Activated T-helper 2 cell treated with anti-CD3 and anti-CD28 coated beads, Interferon-gamma antibody, Interleukin-2, Interleukin-4, amounts not matched to agents 10 μg/mL and 5 μg/mL and 100 μg/mL, durations not matched to agents 14 hours and 24 hours and 36 hours (primary cell): Measurements from ENCODE around the gene INSL6. TPM values are rescaled to one million over a fixed set of nuclear protein-coding genes. Genes with fewer than 3 reads are reported as not detected.
A peak's percentile ranks its signal among the peaks of the same experiment; 100 is the strongest.
"Not testable (repeated sequence)": the region's sequence is repeated elsewhere in the genome, so short reads cannot be mapped to it uniquely, and the experiment has no call there.

ENCODE experiments used
- DNase-seq: peaks from one replicate; pipeline ENCODE4 v3.0.0; 2021; ENCODE audit warnings: low spot score
- H3K27ac Mint-ChIP-seq: one replicate; pipeline ENCODE4 v1.8.0; 2021; ENCODE audit warnings: mixed read lengths
- H3K27me3 Mint-ChIP-seq: one replicate; pipeline ENCODE4 v1.8.0; 2021; ENCODE audit warnings: low read depth, mixed read lengths
- H3K36me3 Mint-ChIP-seq: one replicate; pipeline ENCODE4 v1.8.0; 2021; ENCODE audit warnings: low read depth, mixed read lengths
- H3K4me1 Mint-ChIP-seq: one replicate; pipeline ENCODE4 v1.8.0; 2021; ENCODE audit warnings: low read depth, mixed read lengths
- H3K4me3 Mint-ChIP-seq: one replicate; pipeline ENCODE4 v1.8.0; 2021; ENCODE audit warnings: low read depth, mild to moderate bottlenecking, moderate library complexity, mixed read lengths
- H3K9me3 Mint-ChIP-seq: one replicate; pipeline ENCODE4 v1.8.0; 2021; ENCODE audit warnings: mixed read lengths
- intact Hi-C: fragments of 100-400 bp; cut with micrococcal nuclease; formaldehyde crosslinking; loops from one replicate; pipeline ENCODE4 v1.15.1; 2023
- total RNA-seq: library from RNA; stranded (reverse); gene quantifications from 2 replicates; pipeline ENCODE4 v1.2.3, GENCODE V29; 2022

INSL6 gene, protein sequence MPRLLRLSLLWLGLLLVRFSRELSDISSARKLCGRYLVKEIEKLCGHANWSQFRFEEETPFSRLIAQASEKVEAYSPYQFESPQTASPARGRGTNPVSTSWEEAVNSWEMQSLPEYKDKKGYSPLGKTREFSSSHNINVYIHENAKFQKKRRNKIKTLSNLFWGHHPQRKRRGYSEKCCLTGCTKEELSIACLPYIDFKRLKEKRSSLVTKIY
- not detected in 2 replicates for total RNA-seq

DNA sequence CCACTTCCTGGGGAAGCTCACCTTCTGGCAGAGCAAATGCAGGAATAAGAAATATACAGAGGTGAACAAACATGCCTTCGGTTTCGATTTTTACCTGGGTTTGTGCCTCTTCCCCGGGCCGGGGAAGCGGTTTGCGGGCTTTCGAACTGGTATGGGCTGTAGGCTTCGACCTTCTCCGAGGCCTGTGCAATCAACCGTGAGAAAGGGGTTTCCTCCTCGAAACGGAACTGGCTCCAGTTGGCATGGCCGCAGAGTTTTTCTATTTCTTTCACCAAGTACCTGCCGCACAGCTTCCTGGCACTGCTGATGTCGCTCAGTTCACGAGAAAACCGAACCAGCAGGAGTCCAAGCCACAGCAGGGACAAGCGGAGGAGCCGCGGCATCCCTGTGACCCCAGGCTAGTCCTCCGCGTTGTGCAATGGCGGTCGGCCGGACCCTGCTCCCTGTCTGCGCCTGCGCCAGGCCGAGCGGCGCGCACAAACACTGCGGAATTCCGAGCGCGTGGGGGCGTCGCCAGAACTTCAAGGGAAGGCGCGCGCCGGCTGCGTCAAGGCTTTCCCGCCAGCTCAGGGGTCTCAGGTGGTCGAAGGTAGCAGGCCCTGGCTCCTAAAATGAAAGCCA is at the start of gene INSL6:
Gene INSL6, minus strand, starts transcription at position 420 of the 621 bp plus-strand sequence. Its CDS starts 37 bp downstream, at position 383.
- Mint-ChIP-seq H3K27ac (no peak within 1 kb of the TSS), H3K9me3 (peaks cover 5% of the 10 kb centered on the region), H3K4me1 (peaks cover 22% of the 10 kb centered on the region), H3K36me3 (no peaks in the 10 kb centered on the region), H3K4me3 (no peak within 1 kb of the TSS), H3K27me3 (peaks cover 13% of the 10 kb centered on the region)
- intact Hi-C loops = loop anchor here (5.0 kb wide), 1 partner anchor 428 kb away; no protein-coding TSS in a partner anchor
- no peak for DNase-seq

DNA sequence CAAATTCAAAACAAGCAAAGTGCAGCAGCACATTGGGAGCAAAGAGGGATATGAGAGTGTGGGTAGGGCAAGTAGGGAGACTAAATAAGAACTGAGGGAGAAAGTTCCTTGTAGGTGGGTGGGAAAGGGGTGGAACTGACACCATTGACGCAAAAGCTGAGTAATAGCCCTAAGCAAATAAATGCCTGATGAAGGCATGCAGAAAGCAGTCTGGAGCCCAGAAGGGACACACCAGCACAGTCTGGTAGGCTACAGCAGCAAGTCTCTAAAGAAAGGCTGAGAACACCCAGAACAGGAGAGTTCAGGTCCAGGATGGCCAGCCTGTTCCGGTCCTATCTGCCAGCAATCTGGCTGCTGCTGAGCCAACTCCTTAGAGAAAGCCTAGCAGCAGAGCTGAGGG is 45.8 kb upstream of the INSL6 start, which contains the start of gene INSL4:
Gene INSL4, plus strand, starts transcription at position 208 of the 400 bp plus-strand sequence. Its CDS starts 105 bp downstream, at position 313.
- H3K4me3 Mint-ChIP-seq = no peak within 1 kb of the TSS
- H3K4me1 Mint-ChIP-seq = no peaks in the 10 kb centered on the region
- no peaks in the 10 kb centered on the region for H3K9me3 Mint-ChIP-seq
- H3K36me3 Mint-ChIP-seq = no peaks in the 10 kb centered on the region
- H3K27me3 Mint-ChIP-seq = peaks cover 23% of the 10 kb centered on the region
- no peak for DNase-seq
- intact Hi-C loops = no loop called here
- H3K27ac Mint-ChIP-seq = no peak within 1 kb of the TSS

GRCh38 chr9:5230554-5230953 is 45.1 kb upstream of the INSL6 start:
- H3K36me3 Mint-ChIP-seq = no peaks in the 10 kb centered on the region
- no peak overlapping the region for H3K27ac Mint-ChIP-seq
- intact Hi-C loops = no loop called here
- H3K4me3 Mint-ChIP-seq = no peak overlapping the region
- no peaks in the 10 kb centered on the region for H3K4me1 Mint-ChIP-seq
- no peak for DNase-seq
- no peaks in the 10 kb centered on the region for H3K9me3 Mint-ChIP-seq
- H3K27me3 Mint-ChIP-seq = peaks cover 21% of the 10 kb centered on the region

- intact Hi-C loops = no loop called here
- H3K36me3 Mint-ChIP-seq = no peaks in the 10 kb centered on the region
- H3K27me3 Mint-ChIP-seq = peaks cover 11% of the 10 kb centered on the region
- no peak overlapping the region for H3K27ac Mint-ChIP-seq
- H3K9me3 Mint-ChIP-seq = peaks cover 10% of the 10 kb centered on the region
- no peak overlapping the region for H3K4me3 Mint-ChIP-seq
- H3K4me1 Mint-ChIP-seq = peaks cover 5% of the 10 kb centered on the region
- DNase-seq = no peak
These were observed 19.6 kb upstream of the INSL6 start for GRCh38 chr9:5205071-5205470.

- no peak for DNase-seq
- intact Hi-C loops = no loop called here
- Mint-ChIP-seq H3K36me3 (no peaks in the 10 kb centered on the region), H3K4me3 (no peak overlapping the region), H3K9me3 (no peaks in the 10 kb centered on the region), H3K27me3 (peaks cover 41% of the 10 kb centered on the region), H3K27ac (no peak overlapping the region), H3K4me1 (no peaks in the 10 kb centered on the region)
These were observed 10.0 kb upstream of the INSL6 start for GRCh38 chr9:5195463-5195862.

- no peaks in the 10 kb centered on the region for H3K9me3 Mint-ChIP-seq
- no peaks in the 10 kb centered on the region for H3K36me3 Mint-ChIP-seq
- H3K4me1 Mint-ChIP-seq = peaks cover 1% of the 10 kb centered on the region
- no peak overlapping the region for H3K4me3 Mint-ChIP-seq
- H3K27me3 Mint-ChIP-seq = peaks cover 43% of the 10 kb centered on the region
- intact Hi-C loops = no loop called here
- DNase-seq = no peak
- no peak overlapping the region for H3K27ac Mint-ChIP-seq
These were observed 7.9 kb upstream of the INSL6 start for GRCh38 chr9:5193345-5193744.

- H3K27me3 Mint-ChIP-seq = peaks cover 36% of the 10 kb centered on the region
- no peaks in the 10 kb centered on the region for H3K9me3 Mint-ChIP-seq
- peaks cover 3% of the 10 kb centered on the region for H3K4me1 Mint-ChIP-seq
- no peak overlapping the region for H3K4me3 Mint-ChIP-seq
- no peak for DNase-seq
- no peaks in the 10 kb centered on the region for H3K36me3 Mint-ChIP-seq
- H3K27ac Mint-ChIP-seq = no peak overlapping the region
- intact Hi-C loops = no loop called here
These were observed 6.5 kb upstream of the INSL6 start for GRCh38 chr9:5191985-5192384.

DNA sequence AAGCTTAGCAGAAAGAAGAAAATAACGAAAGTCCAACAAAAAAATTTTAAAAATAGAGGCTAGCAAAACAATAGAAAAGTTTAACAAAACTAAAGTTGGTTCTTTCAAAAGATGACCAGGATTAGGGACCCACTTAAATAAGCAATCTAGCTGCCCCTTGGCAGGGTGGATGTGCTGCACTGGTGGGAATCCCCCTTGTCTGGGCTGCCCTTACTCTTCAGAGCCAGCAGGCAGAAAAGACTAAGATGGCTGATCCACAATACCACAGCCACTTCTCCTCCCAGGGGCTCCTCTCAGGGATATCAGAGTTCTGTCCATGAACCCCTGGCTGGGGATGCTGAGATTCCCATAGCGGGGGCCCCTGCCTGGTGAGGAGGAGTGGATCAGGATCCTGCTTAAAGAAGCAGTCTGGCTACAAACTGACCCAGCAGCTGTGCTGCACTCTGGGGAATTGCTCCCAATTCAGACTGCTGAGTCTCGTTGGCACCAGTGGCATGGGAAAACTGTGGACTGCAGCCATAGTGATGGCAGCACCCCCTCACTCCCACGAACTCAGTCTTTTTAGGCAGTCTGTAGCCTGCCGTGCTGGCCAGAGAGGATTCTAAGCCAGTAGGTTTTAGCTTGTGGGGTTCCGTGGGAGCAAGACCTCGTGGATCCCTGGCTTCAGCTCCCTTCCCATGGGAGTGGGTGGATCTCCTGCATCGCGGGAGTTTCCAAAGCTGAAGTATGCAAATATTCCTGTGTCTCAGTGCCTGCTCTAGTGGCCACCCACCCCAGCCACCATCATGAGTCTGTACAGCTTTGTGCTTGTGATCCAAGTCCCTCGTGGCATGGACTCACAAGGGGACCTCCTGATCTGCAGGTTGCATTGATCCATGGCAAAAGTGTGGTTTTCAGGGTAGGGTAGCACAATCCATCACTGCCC is 2.9 kb upstream of the INSL6 start:
- Mint-ChIP-seq H3K27me3 (peaks cover 21% of the 10 kb centered on the region), H3K9me3 (no peaks in the 10 kb centered on the region), H3K4me1 (peaks cover 18% of the 10 kb centered on the region), H3K36me3 (no peaks in the 10 kb centered on the region), H3K27ac (no peak overlapping the region), H3K4me3 (no peak overlapping the region)
- no peak for DNase-seq
- intact Hi-C loops = loop anchor here (5.0 kb wide), 1 partner anchor 431 kb away; no protein-coding TSS in a partner anchor

DNA sequence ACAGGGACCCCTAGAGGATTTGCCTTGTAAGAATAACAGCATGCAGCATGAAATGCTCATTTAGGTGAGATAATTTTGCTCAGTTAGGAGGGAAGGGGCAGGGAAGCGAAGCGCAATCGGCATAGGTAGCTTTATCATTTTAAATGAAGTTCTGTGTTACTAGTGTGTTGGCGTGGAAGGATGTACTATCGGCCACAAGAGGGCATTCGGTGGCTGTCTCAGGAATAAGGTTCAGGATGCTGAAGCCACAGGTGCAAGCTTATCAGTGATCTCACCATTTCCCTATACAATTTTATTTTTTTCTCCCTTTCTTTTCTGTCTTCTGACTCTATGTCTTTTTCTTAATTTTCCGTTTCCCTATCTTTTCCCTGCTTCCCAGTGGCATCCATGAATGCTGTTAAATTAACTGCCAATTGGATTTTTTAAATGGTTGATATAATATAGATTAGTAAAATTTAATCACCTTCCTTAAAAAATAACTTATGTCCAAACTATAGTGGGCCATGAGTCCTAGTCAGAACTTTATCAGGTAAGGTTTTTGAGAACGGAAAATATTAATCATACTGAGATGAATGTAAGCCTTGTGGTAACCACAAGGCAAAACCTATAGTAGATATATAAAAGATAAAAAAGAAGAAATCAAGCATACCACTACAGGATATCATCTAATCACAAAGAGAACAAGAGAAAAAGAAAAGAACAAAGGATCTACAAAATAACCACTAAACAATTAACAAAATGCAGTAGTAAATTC is 1.2 kb upstream of the INSL6 start:
- H3K9me3 Mint-ChIP-seq = no peaks in the 10 kb centered on the region
- peak; percentile 39 for DNase-seq
- no peaks in the 10 kb centered on the region for H3K36me3 Mint-ChIP-seq
- intact Hi-C loops = loop anchor here (1.0 to 5.0 kb wide), 4 partner anchors 239 to 429 kb away; no protein-coding TSS in a partner anchor
- H3K4me3 Mint-ChIP-seq = no peak overlapping the region
- H3K27me3 Mint-ChIP-seq = peaks cover 17% of the 10 kb centered on the region
- peaks cover 22% of the 10 kb centered on the region for H3K4me1 Mint-ChIP-seq
- peak overlapping the region; percentile 3 for H3K27ac Mint-ChIP-seq

GRCh38 chr9:5184776-5185175 is 663 bp downstream of the INSL6 start:
- Mint-ChIP-seq H3K9me3 (peaks cover 5% of the 10 kb centered on the region), H3K4me3 (no peak overlapping the region), H3K4me1 (peaks cover 22% of the 10 kb centered on the region), H3K27ac (no peak overlapping the region), H3K27me3 (peaks cover 13% of the 10 kb centered on the region), H3K36me3 (no peaks in the 10 kb centered on the region)
- intact Hi-C loops = loop anchor here (5.0 kb wide), 1 partner anchor 427 kb away; no protein-coding TSS in a partner anchor
- DNase-seq = no peak

- H3K27me3 Mint-ChIP-seq, H3K36me3 Mint-ChIP-seq, intact Hi-C loops, H3K4me3 Mint-ChIP-seq, H3K27ac Mint-ChIP-seq, DNase-seq: not testable (repeated sequence)
- Mint-ChIP-seq H3K9me3 (peaks cover 13% of the 10 kb centered on the region), H3K4me1 (peaks cover 13% of the 10 kb centered on the region)
These were observed 4.8 kb downstream of the INSL6 start for GRCh38 chr9:5180631-5181030.

DNA sequence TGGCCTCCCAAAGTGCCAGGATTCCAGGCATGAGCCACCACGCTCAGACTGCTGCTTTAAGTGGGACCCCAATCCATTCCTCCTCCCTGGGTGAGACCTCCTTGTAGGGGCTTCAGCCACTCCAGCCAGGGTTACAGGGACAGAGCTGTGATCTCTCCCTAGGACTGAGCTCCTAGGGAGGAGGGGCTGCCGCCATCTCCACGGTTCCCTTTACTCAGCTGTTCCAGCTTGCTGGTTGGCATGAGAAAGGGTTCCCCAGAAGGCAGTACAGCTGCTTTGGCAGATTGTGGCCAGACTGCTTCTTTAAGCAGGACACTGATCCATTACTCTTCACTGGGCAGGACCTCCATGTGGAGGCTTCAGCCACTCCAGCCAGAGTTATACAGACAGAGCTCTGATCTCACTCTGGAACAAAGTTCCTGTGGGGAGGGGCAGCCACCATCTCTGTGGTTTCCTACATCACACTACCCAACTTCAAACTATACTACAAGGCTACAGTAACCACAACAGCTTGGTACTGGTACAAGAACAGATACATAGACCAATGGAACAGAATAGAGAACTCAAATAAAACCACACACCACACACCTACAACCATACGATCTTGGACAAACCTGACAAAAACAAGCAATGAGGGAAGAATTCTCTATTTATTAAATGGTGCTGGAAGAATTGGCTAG is 7.2 kb downstream of the INSL6 start:
- DNase-seq = peak; percentile 27
- Mint-ChIP-seq H3K9me3 (peaks cover 13% of the 10 kb centered on the region), H3K36me3 (no peaks in the 10 kb centered on the region), H3K4me1 (peaks cover 9% of the 10 kb centered on the region), H3K27ac (no peak overlapping the region), H3K4me3 (no peak overlapping the region), H3K27me3 (no peaks in the 10 kb centered on the region)
- intact Hi-C loops = no loop called here
